ENCODE measurements around the gene SYNJ2. TPM values are rescaled to one million over a fixed set of nuclear protein-coding genes. Genes with fewer than 3 reads are reported as not detected.

The SYNJ2 gene
- total and polyA plus RNA-seq, 2 of the 4 experiments (the other 2 are of a cell fraction) = 40.8 to 45.2 TPM

DNA sequence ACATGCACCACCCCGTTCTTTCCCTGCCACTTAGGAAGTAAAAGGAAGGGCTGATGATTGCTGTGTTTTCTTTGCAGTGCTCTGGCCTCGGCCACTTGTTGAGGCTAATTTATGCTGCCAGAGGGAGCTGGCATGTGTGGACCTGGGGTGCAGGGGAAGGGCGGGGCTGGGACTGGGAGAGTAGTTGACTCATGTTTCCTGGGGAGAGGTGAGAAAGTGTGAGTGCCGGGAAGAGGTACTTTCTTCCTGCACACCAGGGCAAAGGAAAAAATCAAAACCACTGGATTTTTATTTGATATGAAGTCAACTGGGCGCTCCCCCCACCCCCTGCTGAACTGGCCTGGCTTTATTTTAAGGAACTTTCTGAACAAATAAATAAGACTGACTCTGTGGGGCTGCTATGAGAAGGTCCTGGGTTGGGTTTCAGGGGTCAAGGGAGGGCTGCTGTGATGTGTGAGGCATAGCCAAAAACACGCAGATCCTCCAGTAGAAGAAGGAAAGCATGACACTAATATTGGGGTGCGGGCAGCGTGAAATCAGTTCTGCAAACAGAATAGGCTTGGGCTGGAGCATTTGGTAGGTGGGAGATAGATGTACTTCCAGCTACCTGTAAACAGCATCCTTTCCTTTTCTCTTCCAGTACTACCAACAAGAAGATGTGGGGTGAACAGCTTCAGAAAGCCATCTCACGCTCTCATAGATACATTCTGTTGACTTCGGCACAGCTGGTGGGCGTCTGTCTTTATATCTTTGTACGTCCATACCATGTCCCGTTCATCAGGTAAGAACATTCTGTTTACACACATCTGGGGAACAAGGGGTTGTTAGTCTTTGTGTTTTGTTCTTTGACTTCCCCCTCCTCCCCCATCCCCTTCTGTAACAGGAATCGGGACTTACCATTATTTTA, 87.5 kb downstream of the SYNJ2 start:
- intact Hi-C loops (cut with micrococcal nuclease) = loop anchor here (10.0 kb wide), 1 partner anchor 754 kb away; no protein-coding TSS in a partner anchor
- 40% methylated on average over 2 of the region's 14 CpGs; no CpG with 5 or more reads in 1 of the 2 experiments for WGBS, 2 experiments (ENCODE audit: extremely low coverage in 2 of 2, insufficient read length in 1 of 2)
- in situ Hi-C loops (cut with MboI; ENCODE audit: low sequenced_read_pairs) = no loop called here
- TF ChIP-seq POLR2A (IDR thresholded peaks at IDR 0.05; ENCODE audit: low read depth, low read length) (peak; percentile 43; the same call in 1 of the 2 replicates), CEBPB (IDR thresholded peaks at IDR 0.05; ENCODE audit: low read depth, low read length) (no peak), BHLHE40 (IDR thresholded peaks at IDR 0.05; ENCODE audit: low read depth, low read length) (peak; percentile 24; the same call in 1 of the 2 replicates), CTCF (conservative IDR thresholded peaks at IDR 0.05; ENCODE audit: low read depth, low read length) (no peak), RAD21 (IDR thresholded peaks at IDR 0.05; ENCODE audit: low read length) (no peak), RCOR1 (IDR thresholded peaks at IDR 0.05; ENCODE audit: insufficient replicate concordance, low read length) (no peak), RFX5 (IDR thresholded peaks at IDR 0.05; ENCODE audit: low read depth, low read length) (no peak), USF2 (IDR thresholded peaks at IDR 0.05; ENCODE audit: low read depth, low read length) (no peak), MAFK (IDR thresholded peaks at IDR 0.05; ENCODE audit: low read depth, low read length) (no peak), CHD1 (IDR thresholded peaks at IDR 0.05; ENCODE audit: low read depth, low read length) (no peak), MAZ (IDR thresholded peaks at IDR 0.05; ENCODE audit: borderline replicate concordance, low read depth, low read length) (peak; percentile 27; the same call in 1 of the 2 replicates), SMC3 (IDR thresholded peaks at IDR 0.05; ENCODE audit: low read depth, low read length) (no peak), MXI1 (IDR thresholded peaks at IDR 0.05; ENCODE audit: borderline replicate concordance, low read depth, low read length) (no peak), FOS (IDR thresholded peaks at IDR 0.05; ENCODE audit: low read depth, low read length) (no peak), NFE2L2 (IDR thresholded peaks at IDR 0.05; ENCODE audit: low read depth, low read length) (no peak)

More for the DNA sequence above, 87.5 kb downstream of the SYNJ2 start:
- peak overlapping the region; percentile 83 for H2AK5ac ChIP-seq (ENCODE audit: low read depth, low read length)
- no TSS peak for BruUV-seq (replicated peaks)
- H3K4me1 ChIP-seq (ENCODE audit: control insufficient read depth, insufficient read depth, low read length) = peaks cover 17% of the 10 kb centered on the region
- POLR2A ChIA-PET (ENCODE audit: unreplicated experiment) = no interaction called here
- H2BK120ac ChIP-seq (ENCODE audit: low read depth, low read length) = peak overlapping the region; percentile 89
- H3K18ac ChIP-seq (ENCODE audit: low read depth, low read length) = peak overlapping the region; percentile 24
- dilution Hi-C loops (cut with HindIII; ENCODE audit: low sequenced_read_pairs, unreplicated experiment) = no loop called here
- peak overlapping the region; percentile 16; the same call in 1 of the 2 replicates for H3K4me2 ChIP-seq (ENCODE audit: low read depth, low read length)
- H3K14ac ChIP-seq (replicated peaks; ENCODE audit: low read depth, low read length) = peak overlapping the region; percentile 71
- no peaks in the 10 kb centered on the region for H3K9me3 ChIP-seq (ENCODE audit: control insufficient read depth, insufficient read depth, low read length)
- peaks cover 7 to 61% of the 10 kb centered on the region in 2 experiments; a peak in 2 of 4 replicates for H3K79me1 ChIP-seq (ENCODE audit: low read depth in 1 of 2, low read length in 2 of 2)
- H3K4ac ChIP-seq (ENCODE audit: low read depth, low read length) = peak overlapping the region; percentile 68
- H3K9ac ChIP-seq (ENCODE audit: low read depth, low read length) = no peak overlapping the region
- H4K8ac ChIP-seq (ENCODE audit: low read depth in 2 of 2, low read length in 2 of 2) = peak overlapping the region; percentile 46 to 74
- H3K23ac ChIP-seq (ENCODE audit: low read depth, low read length) = peak overlapping the region; percentile 54
- H4K5ac ChIP-seq (ENCODE audit: low read depth, low read length) = peak overlapping the region; percentile 31; the same call in 1 of the 2 replicates
- no peaks in the 10 kb centered on the region for H4K20me1 ChIP-seq (ENCODE audit: insufficient read depth, low read length)
- peak overlapping the region; percentile 65 for H3K27ac ChIP-seq (ENCODE audit: insufficient read depth, low read length)
- DNase-seq (peak; percentile 58), ATAC-seq (ENCODE audit: low read depth) (peak; percentile 66)
- H2AK9ac ChIP-seq (replicated peaks; ENCODE audit: low read depth, low read length, poor library complexity) = peak overlapping the region; percentile 88
- H4K91ac ChIP-seq (ENCODE audit: insufficient read depth, low read depth, low read length) = peak overlapping the region; percentile 85
- peak overlapping the region; percentile 60; the same call in 1 of the 2 replicates for H3K56ac ChIP-seq (ENCODE audit: extremely low read depth, insufficient read depth, low read length)
- no peaks in the 10 kb centered on the region for H3K27me3 ChIP-seq (ENCODE audit: control insufficient read depth, insufficient read depth, low read length)
- peak overlapping the region; percentile 88 for H2BK20ac ChIP-seq (ENCODE audit: low read depth, low read length)
- peak overlapping the region; percentile 1 for H2AFZ ChIP-seq (replicated peaks; ENCODE audit: low read length, poor library complexity)
- peak overlapping the region; percentile 56; the same call in 2 of the 3 replicates for H2BK15ac ChIP-seq (ENCODE audit: low read depth, low read length)
- peaks cover 20% of the 10 kb centered on the region for H3K9me1 ChIP-seq (ENCODE audit: insufficient read depth, low read length)
- H2BK5ac ChIP-seq (ENCODE audit: low read depth, low read length, poor library complexity, severe bottlenecking) = peak overlapping the region; percentile 79
- peaks cover 64% of the 10 kb centered on the region for H3K36me3 ChIP-seq (ENCODE audit: control insufficient read depth, insufficient read depth, low read length)
- no peak overlapping the region for H3K4me3 ChIP-seq (ENCODE audit: insufficient read depth, low read depth, low read length)
- CTCF ChIA-PET = interaction anchor here (1.0 kb wide), 2 partner anchors 8 to 16 kb away, joined by 3 to 4 read pairs; no protein-coding TSS in a partner anchor
